HCT116 (cell line): ENCODE measurements around the gene ATP2B3. TPM values are rescaled to one million over a fixed set of nuclear protein-coding genes. Genes with fewer than 3 reads are reported as not detected.

Experiments
- ATAC-seq: fragments of 200-7000 bp; cut with Tn5 transposase; 2 replicates; pipeline ENCODE4 v1.9.1; 2020; ENCODE audit warnings: mild to moderate bottlenecking, moderate library complexity
- BruUV-seq: library from RNA; stranded (reverse); fragments of 400-500 nt; replicated peaks from 2 replicates; lab custom pipeline; 2021; lab: Mats Ljungman, UMichigan
- CTCF ChIA-PET: fragments of 300-600 bp; sonication (Branson Sonifier 250); formaldehyde crosslinking; loops from one replicate; lab custom pipeline; 2021; ENCODE audit warnings: antibody characterized with exemption; lab: Charles Lee
- POLR2A ChIA-PET: fragments of 300-600, 350-600 bp; sonication (Branson Sonifier 250); formaldehyde crosslinking; loops from one replicate; lab custom pipeline; 2021; ENCODE audit warnings: antibody characterized with exemption; lab: Charles Lee
- RAD21 ChIA-PET, 2 experiments: fragments of 300-600 bp; sonication (Branson Sonifier 250); formaldehyde crosslinking; loops; one replicate each; lab custom pipeline; 2023; ENCODE audit warnings: low total read pairs in 2 of 2; ENCODE audit not compliant: uncharacterized antibody in 2 of 2, unreplicated experiment in 2 of 2, low non-redundant PET in 1 of 2; lab: Charles Lee
- DNase-seq: peaks from one replicate; pipeline ENCODE4 v3.0.0-alpha.2; 2010; ENCODE audit warnings: low read depth, low spot score
- H2AFZ ChIP-seq: fragments of 200-600 bp; shearing (Covaris generic), sonication (generic); 2 replicates; pipeline ENCODE4 v1.6.1; 2017; ENCODE audit warnings: low read depth, mixed run types, mixed read lengths, antibody characterized with exemption, low read length; ENCODE audit not compliant: poor library complexity, severe bottlenecking
- H3K27ac ChIP-seq: 2 replicates; pipeline ENCODE4 v1.5.1; 2012; ENCODE audit warnings: low read depth, low read length
- H3K27me3 ChIP-seq: fragments of 200-600 bp; sonication (generic); 2 replicates; pipeline ENCODE4 v1.6.1; 2016; ENCODE audit warnings: mixed run types, low read length, mixed read lengths; ENCODE audit not compliant: insufficient read depth
- H3K36me3 ChIP-seq, 2 experiments: fragments of 200-500 bp in 1 of 2; fragments of 200-600 bp in 1 of 2; sonication (Bioruptor generic) in 1 of 2; sonication (generic) in 1 of 2; 2 replicates each; pipeline versions ENCODE4 v1.5.1 to v1.6.1; 2014 to 2016; ENCODE audit warnings: low read length in 2 of 2, inconsistent platforms in 1 of 2, mixed read lengths in 1 of 2, mixed run types in 1 of 2; ENCODE audit not compliant: insufficient read depth in 2 of 2, control insufficient read depth in 1 of 2
- H3K4me1 ChIP-seq, 2 experiments: fragments of 200-600 bp in 1 of 2; sonication (generic) in 1 of 2; 2 replicates each; pipeline versions ENCODE4 v1.5.1 to v1.6.1; 2012 to 2017; ENCODE audit warnings: low read length in 2 of 2, inconsistent platforms in 1 of 2, mild to moderate bottlenecking in 1 of 2, mixed read lengths in 1 of 2, mixed run types in 1 of 2, moderate library complexity in 1 of 2; ENCODE audit not compliant: insufficient read depth in 2 of 2, control insufficient read depth in 1 of 2
- H3K4me2 ChIP-seq: fragments of 200-600 bp; sonication (generic); 2 replicates; pipeline ENCODE4 v1.6.1; 2017; ENCODE audit warnings: mixed run types, low read length, mixed read lengths
- H3K4me3 ChIP-seq, 2 experiments: fragments of 200-600 bp in 1 of 2; sonication (generic) in 1 of 2; replicated peaks in 1 of 2; 2 replicates each; pipeline ENCODE4 v1.5.1; 2011 to 2016; ENCODE audit warnings: low read length in 2 of 2, control low read depth in 1 of 2, low read depth in 1 of 2, mild to moderate bottlenecking in 1 of 2, mixed read lengths in 1 of 2, mixed run types in 1 of 2
- H3K79me2 ChIP-seq: fragments of 200-600 bp; sonication (generic); 2 replicates; pipeline ENCODE4 v1.6.1; 2017; ENCODE audit warnings: mild to moderate bottlenecking, mixed run types, low read length, moderate library complexity, mixed read lengths; ENCODE audit not compliant: insufficient read depth
- H3K9ac ChIP-seq: fragments of 200-600 bp; sonication (generic); 2 replicates; pipeline ENCODE4 v1.6.1; 2016; ENCODE audit warnings: low read length, mixed read lengths
- H3K9me2 ChIP-seq: fragments of 200-600 bp; sonication (generic), shearing (Covaris generic); 2 replicates; pipeline ENCODE4 v1.6.1; 2017; ENCODE audit warnings: mixed run types, mild to moderate bottlenecking, moderate library complexity; ENCODE audit not compliant: insufficient read depth
- H3K9me3 ChIP-seq, 2 experiments: fragments of 200-500 bp in 1 of 2; fragments of 200-600 bp in 1 of 2; sonication (Bioruptor generic) in 1 of 2; sonication (generic) in 1 of 2; 2 replicates each; pipeline ENCODE4 v1.6.1; 2014 to 2017; ENCODE audit warnings: low read length in 2 of 2, mixed read lengths in 2 of 2, inconsistent platforms in 1 of 2, low read depth in 1 of 2, mild to moderate bottlenecking in 1 of 2, mixed run types in 1 of 2, moderate library complexity in 1 of 2; ENCODE audit not compliant: control insufficient read depth in 1 of 2, insufficient read depth in 1 of 2
- H4K20me1 ChIP-seq: fragments of 200-600 bp; sonication (generic), shearing (Covaris generic); 2 replicates; pipeline ENCODE4 v1.6.1; 2017; ENCODE audit warnings: mixed run types, mild to moderate bottlenecking, moderate library complexity; ENCODE audit not compliant: insufficient read depth
- CBX3 ChIP-seq: IDR thresholded peaks from 2 replicates; pipeline ENCODE4 v1.6.1; 2012; ENCODE audit warnings: low read depth
- ELF1 ChIP-seq: IDR thresholded peaks from 2 replicates; pipeline ENCODE4 v1.6.1; 2012; ENCODE audit warnings: low read depth, borderline replicate concordance
- EZH2 ChIP-seq: fragments of 200-600 bp; sonication (generic); IDR thresholded peaks from 2 replicates; pipeline ENCODE4 v1.6.1; 2017; ENCODE audit warnings: antibody characterized with exemption, mixed run types
- EZH2phosphoT487 ChIP-seq: fragments of 200-600 bp; IDR thresholded peaks from 2 replicates; pipeline ENCODE4 v1.6.1; 2018; ENCODE audit warnings: antibody characterized with exemption, borderline replicate concordance
- JUND ChIP-seq: IDR thresholded peaks from 2 replicates; pipeline ENCODE4 v1.6.1; 2012
- RAD21 ChIP-seq: IDR thresholded peaks from 2 replicates; pipeline ENCODE4 v1.6.1; 2012; ENCODE audit warnings: low read depth, mild to moderate bottlenecking
- SP1 ChIP-seq: IDR thresholded peaks from 2 replicates; pipeline ENCODE4 v1.6.1; 2012; ENCODE audit warnings: low read depth
- SRF ChIP-seq: IDR thresholded peaks from 2 replicates; pipeline ENCODE4 v1.6.1; 2012; ENCODE audit warnings: low read depth
- TCF7L2 ChIP-seq: IDR thresholded peaks from 2 replicates; pipeline ENCODE4 v1.7.0; 2011; ENCODE audit warnings: borderline replicate concordance, inconsistent platforms; ENCODE audit not compliant: insufficient read depth, insufficient read length; ENCODE audit errors: extremely low read depth
- YY1 ChIP-seq: IDR thresholded peaks from 2 replicates; pipeline ENCODE4 v1.6.1; 2011; ENCODE audit warnings: low read length, low read depth, moderate library complexity, mild to moderate bottlenecking; ENCODE audit not compliant: insufficient replicate concordance; ENCODE audit errors: extremely low read depth
- ZFX ChIP-seq: fragments of 450-650 bp; IDR thresholded peaks from 2 replicates; pipeline ENCODE4 v1.6.1; 2017
- ZNF274 ChIP-seq: fragments of 200-500 bp; sonication (Bioruptor generic); IDR thresholded peaks from 2 replicates; pipeline ENCODE4 v1.6.1; 2014; ENCODE audit warnings: mild to moderate bottlenecking, low read depth, low read length, inconsistent platforms
- intact Hi-C: fragments of 100-400 bp; cut with micrococcal nuclease; formaldehyde crosslinking; loops from 2 replicates; pipeline ENCODE4 v1.10.0; 2022
- total RNA-seq: library from RNA; stranded (reverse); gene quantifications from one replicate; pipeline ENCODE4 v1.2.1, GENCODE V29; 2021; ENCODE audit not compliant: unreplicated experiment
- TF ChIP-seq, protein P1 (sequence below), 3 experiments: fragments of 200-600 bp in 1 of 3; sonication (generic) in 1 of 3; IDR thresholded peaks in 2 of 3; conservative IDR thresholded peaks in 1 of 3; 2 replicates each; pipeline ENCODE4 v1.5.1; 2012 to 2017; ENCODE audit warnings: low read depth in 2 of 3, low read length in 2 of 3, antibody characterized with exemption in 1 of 3, borderline replicate concordance in 1 of 3, control low read depth in 1 of 3, mild to moderate bottlenecking in 1 of 3, mixed read lengths in 1 of 3, mixed run types in 1 of 3, moderate library complexity in 1 of 3; ENCODE audit not compliant: insufficient read depth in 1 of 3
- TF ChIP-seq, protein P2 (sequence below): IDR thresholded peaks from 2 replicates; pipeline ENCODE4 v1.6.1; 2012

The ATP2B3 gene
- total RNA-seq, 1 experiment from 2014 or later = not detected

DNA sequence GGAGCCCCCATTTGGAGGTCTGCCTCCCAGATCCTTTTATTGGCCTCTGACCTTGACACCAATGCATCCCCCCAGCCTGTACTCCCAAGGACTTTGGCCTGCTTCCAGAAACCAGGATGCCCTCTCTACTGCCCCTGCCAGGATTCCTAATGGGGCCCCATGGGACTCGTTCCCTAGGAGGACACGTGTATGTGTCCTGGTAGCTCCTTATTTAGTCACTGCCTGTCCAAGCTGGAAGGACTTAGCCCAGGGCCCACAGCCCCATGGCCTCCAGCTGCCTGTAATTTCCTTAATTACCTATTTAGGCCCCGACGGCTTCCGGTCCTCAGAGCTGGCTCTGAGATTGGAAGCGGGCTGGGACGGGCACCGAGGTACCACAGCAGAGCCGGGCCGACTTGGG lies 9.4 kb downstream of the ATP2B3 start:
- H3K4me2 ChIP-seq = no peak overlapping the region
- no peak overlapping the region for H2AFZ ChIP-seq
- no peaks in the 10 kb centered on the region for H3K79me2 ChIP-seq
- DNase-seq (no peak), ATAC-seq (no peak)
- H3K4me1 ChIP-seq = no peaks in the 10 kb centered on the region
- no peaks in the 10 kb centered on the region for H4K20me1 ChIP-seq
- BruUV-seq = no TSS peak
- no peaks in the 10 kb centered on the region for H3K27me3 ChIP-seq
- POLR2A ChIA-PET = no interaction called here
- intact Hi-C loops = no loop called here
- H3K9me3 ChIP-seq = no peaks in the 10 kb centered on the region
- H3K4me3 ChIP-seq = no peak overlapping the region
- CTCF ChIA-PET = no interaction called here
- no peaks in the 10 kb centered on the region for H3K36me3 ChIP-seq
- H3K9me2 ChIP-seq = no peaks in the 10 kb centered on the region
- H3K27ac ChIP-seq = no peak overlapping the region
- H3K9ac ChIP-seq = no peak overlapping the region
- RAD21 ChIA-PET = no interaction called here
- no peak for TF ChIP-seq ELF1
- no peak for TF ChIP-seq JUND
- TF ChIP-seq, protein P1, sequence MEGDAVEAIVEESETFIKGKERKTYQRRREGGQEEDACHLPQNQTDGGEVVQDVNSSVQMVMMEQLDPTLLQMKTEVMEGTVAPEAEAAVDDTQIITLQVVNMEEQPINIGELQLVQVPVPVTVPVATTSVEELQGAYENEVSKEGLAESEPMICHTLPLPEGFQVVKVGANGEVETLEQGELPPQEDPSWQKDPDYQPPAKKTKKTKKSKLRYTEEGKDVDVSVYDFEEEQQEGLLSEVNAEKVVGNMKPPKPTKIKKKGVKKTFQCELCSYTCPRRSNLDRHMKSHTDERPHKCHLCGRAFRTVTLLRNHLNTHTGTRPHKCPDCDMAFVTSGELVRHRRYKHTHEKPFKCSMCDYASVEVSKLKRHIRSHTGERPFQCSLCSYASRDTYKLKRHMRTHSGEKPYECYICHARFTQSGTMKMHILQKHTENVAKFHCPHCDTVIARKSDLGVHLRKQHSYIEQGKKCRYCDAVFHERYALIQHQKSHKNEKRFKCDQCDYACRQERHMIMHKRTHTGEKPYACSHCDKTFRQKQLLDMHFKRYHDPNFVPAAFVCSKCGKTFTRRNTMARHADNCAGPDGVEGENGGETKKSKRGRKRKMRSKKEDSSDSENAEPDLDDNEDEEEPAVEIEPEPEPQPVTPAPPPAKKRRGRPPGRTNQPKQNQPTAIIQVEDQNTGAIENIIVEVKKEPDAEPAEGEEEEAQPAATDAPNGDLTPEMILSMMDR (IDR thresholded peaks at IDR 0.05 in 2 of 3, conservative IDR thresholded peaks at IDR 0.05 in 1 of 3; ENCODE audit: borderline replicate concordance in 1 of 3, insufficient read depth in 1 of 3, low read depth in 2 of 3, low read length in 2 of 3) = no peak
- TF ChIP-seq ZFX = no peak
- TF ChIP-seq YY1 = no peak
- TF ChIP-seq SP1 = no peak
- no peak for TF ChIP-seq ZNF274
- TF ChIP-seq, protein P2, sequence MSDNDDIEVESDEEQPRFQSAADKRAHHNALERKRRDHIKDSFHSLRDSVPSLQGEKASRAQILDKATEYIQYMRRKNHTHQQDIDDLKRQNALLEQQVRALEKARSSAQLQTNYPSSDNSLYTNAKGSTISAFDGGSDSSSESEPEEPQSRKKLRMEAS = no peak
- TF ChIP-seq SRF = no peak
- TF ChIP-seq RAD21 = no peak
- no peak for TF ChIP-seq EZH2
- TF ChIP-seq TCF7L2 = no peak
- TF ChIP-seq EZH2phosphoT487 = no peak
- TF ChIP-seq CBX3 = no peak
